ENCODE results near the gene NPL.

The NPL gene

DNA sequence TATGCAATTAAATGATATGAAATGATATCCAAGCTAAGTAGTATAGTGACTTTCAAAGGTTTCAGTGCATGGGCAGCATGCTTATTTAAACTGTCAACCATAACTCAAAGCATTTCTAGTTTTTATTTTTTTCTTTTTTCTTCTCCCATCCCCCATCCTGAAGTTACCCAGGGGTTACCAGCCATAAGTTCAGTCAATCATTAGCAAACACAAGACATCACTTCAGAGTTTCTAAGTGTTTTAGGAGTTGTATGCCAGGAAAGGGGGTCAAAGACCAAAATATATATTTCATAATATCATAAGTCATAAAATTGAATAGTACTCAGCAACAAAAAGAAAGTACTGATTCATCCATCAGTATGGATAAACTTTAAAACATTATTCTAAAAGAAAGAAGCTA, 78.3 kb downstream of the NPL start:
- DNase-seq: no peak

DNA sequence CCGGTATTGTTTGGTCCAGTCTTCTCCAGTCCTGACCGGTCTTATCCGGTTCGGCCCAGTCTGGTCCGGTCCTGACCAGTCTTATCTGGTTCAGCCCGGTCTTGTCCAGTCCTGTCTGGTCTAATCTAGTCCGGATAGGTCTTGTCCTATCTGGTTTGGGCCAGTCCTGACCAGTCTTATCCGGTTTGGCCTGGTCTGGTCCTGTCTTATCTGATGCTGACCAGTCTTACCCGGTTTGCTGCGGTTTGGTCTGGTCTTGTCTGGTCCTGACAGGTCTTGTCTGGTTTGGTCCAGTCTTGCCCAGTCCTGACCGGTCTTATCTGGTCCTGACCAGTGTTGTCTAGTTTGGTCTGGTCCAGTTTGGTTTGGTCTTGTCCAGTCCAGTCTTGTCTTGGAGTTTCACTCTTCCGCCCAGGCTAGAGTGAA, 79.7 kb downstream of the NPL start:
- peak in 1 of 14 donors; percentile 1 for DNase-seq

DNA sequence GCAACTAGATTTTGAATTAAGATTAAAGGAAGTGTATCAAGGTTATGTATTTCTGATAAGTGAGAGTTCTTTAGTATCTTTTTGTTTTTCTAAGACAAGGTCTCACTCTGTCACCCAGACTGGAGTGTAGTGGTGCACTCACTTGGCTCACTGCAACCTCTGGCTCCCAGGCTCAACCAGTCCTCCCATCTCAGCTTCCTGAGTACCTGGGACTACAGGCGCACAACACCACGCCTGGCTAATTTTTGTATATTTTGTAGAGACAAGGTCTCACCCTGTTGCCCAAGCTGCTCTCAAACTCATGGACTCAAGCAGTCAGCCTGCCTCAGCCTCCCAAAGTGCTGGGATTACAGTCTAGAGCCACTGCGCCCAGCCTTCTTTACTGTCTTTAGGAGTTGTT, 83.3 kb downstream of the NPL start:
- no peak for DNase-seq

DNA sequence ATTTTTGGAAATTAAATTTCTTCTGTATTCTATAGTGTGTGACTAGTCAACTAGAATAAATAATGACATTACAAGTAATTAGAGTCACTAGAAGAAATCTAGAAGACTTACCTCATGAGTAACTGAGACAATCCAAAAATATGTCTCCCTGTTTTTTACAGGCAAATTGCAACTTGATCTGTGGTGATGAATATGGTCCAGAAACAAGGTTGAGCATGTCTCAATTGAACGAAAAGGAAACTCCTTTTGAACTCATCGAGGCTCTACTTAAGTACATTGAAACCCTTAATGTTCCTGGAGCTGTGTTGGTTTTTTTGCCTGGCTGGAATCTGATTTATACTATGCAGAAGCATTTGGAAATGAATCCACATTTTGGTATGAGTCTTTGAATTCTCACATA, 86.3 kb downstream of the NPL start:
- no peak for DNase-seq

DNA sequence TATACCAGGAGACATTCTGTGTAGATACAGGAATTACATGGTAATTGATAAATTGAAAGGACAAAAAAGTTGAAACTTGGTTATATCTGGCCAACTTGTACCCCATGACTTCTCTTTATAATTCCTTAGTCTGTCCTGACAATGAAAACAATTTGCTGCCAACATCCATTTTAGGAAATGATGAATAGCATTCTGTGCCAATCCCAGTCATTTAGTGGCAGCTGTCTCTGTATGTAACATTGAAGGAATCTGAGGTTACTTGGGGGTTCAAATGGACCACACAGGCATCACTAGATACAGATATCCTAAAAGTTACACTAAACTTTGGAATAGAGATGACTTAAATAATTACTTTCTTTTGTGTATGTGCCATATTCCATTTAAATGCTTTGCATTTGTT, 87.8 kb downstream of the NPL start:
- DNase-seq: no peak

DNA sequence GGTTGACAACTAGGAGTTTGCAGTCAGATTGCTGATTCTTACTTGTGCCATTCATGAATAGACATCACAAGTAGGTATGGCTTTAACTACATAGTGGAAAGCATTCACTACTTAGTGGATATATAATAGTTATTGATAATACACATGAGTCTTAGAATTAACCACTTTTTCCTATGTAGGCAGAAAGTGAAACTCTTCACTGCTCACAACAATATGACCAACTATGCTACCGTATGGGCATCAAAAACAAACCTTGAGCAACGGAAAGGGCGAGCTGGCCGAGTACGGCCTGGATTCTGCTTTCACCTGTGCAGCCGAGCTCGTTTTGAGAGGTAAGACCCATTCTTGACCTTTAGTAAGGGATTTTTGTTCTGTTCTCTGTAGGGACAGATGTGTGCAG, 88.3 kb downstream of the NPL start:
- DNase-seq: no peak
